ENCODE data around the gene MUC2. TPM values are rescaled to one million over a fixed set of nuclear protein-coding genes. Genes with fewer than 3 reads are reported as not detected.

Gene MUC2
- total and polyA plus RNA-seq, 10 of the 15 experiments (the other 5 are each of a cell fraction or from before 2014, with no cell fraction given): 0.23 TPM; not detected in 9

DNA sequence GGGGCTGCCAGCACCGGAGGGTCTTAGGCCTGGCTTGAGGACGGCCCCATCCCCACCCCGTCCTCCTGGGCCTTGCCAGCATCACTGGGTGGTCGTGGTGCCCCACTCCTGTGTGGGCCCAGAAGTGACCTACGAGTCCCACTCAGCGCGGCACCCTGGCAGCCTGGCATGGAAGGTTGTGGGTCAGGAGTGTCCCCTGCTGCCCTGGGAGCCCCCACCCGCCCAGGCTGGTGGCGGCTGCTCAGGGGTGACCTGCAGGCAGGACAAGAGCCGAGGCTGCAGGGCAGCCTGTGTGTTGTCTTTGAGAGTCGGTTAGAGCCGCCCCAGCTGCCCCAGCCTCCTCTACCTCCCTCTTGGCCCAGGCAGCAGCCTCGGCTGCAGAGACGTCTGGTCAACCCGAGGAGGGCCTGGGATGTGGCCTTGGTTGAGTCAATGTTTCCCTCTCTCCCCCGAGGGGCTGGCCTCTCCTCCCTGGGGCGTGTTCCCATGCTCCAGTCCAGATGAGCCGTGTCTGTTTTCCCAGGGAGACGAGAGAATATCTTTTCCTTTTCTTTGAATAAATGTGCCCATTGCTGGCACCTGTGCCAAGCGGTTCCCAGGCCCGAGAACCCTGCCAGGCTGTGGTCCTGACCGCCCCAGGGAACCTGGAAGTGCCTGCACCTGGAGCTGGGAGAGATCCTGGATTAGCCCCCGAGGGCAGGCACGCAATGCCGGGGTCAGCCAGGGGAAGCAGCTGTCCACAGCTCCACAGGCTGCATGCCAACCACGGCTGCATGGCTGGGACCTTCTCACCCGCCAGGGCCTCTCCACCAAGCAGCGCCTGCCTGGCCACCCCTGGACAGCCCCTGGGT is 47.4 kb downstream of the MUC2 start:
- no peak for FAIRE-seq
- no peak for TF ChIP-seq JUND (IDR thresholded peaks at IDR 0.05; ENCODE audit: low read depth, low read length)
- TF ChIP-seq TCF7 (IDR thresholded peaks at IDR 0.05; ENCODE audit: borderline replicate concordance): no peak
- TF ChIP-seq NFYA (IDR thresholded peaks at IDR 0.05; ENCODE audit: borderline replicate concordance, low read depth, low read length): no peak
- TF ChIP-seq EGR1 (IDR thresholded peaks at IDR 0.05; ENCODE audit: borderline replicate concordance in 1 of 2, low read depth in 2 of 2, low read length in 2 of 2): no peak
- no peak for TF ChIP-seq RB1 (IDR thresholded peaks at IDR 0.05; ENCODE audit: borderline replicate concordance)
- no peak for TF ChIP-seq WRNIP1 (IDR thresholded peaks at IDR 0.05; ENCODE audit: borderline replicate concordance, low read depth, low read length)
- no peak for TF ChIP-seq CTCF (IDR thresholded peaks at IDR 0.05 in 2 of 3, conservative IDR thresholded peaks at IDR 0.05 in 1 of 3; ENCODE audit: control insufficient read depth in 2 of 3, extremely low read depth in 1 of 3, insufficient read depth in 1 of 3, low read depth in 3 of 3, low read length in 3 of 3)
- no peak for TF ChIP-seq NR2F1 (conservative IDR thresholded peaks at IDR 0.05)
- TF ChIP-seq SRF (IDR thresholded peaks at IDR 0.05; ENCODE audit: low read depth in 2 of 2, low read length in 2 of 2): no peak
- TF ChIP-seq ZNF384 (IDR thresholded peaks at IDR 0.05; ENCODE audit: borderline replicate concordance, low read depth, low read length): no peak
- TF ChIP-seq SREBF1 (IDR thresholded peaks at IDR 0.05; ENCODE audit: low read length): no peak
- no peak for TF ChIP-seq ZBTB33 (IDR thresholded peaks at IDR 0.05)
- TF ChIP-seq ATF7 (IDR thresholded peaks at IDR 0.05; ENCODE audit: low read depth): no peak
- TF ChIP-seq RAD21 (IDR thresholded peaks at IDR 0.05; ENCODE audit: insufficient read depth, low read depth, low read length): no peak
- TF ChIP-seq NFXL1 (IDR thresholded peaks at IDR 0.05; ENCODE audit: borderline replicate concordance): no peak
- TF ChIP-seq, protein P1, sequence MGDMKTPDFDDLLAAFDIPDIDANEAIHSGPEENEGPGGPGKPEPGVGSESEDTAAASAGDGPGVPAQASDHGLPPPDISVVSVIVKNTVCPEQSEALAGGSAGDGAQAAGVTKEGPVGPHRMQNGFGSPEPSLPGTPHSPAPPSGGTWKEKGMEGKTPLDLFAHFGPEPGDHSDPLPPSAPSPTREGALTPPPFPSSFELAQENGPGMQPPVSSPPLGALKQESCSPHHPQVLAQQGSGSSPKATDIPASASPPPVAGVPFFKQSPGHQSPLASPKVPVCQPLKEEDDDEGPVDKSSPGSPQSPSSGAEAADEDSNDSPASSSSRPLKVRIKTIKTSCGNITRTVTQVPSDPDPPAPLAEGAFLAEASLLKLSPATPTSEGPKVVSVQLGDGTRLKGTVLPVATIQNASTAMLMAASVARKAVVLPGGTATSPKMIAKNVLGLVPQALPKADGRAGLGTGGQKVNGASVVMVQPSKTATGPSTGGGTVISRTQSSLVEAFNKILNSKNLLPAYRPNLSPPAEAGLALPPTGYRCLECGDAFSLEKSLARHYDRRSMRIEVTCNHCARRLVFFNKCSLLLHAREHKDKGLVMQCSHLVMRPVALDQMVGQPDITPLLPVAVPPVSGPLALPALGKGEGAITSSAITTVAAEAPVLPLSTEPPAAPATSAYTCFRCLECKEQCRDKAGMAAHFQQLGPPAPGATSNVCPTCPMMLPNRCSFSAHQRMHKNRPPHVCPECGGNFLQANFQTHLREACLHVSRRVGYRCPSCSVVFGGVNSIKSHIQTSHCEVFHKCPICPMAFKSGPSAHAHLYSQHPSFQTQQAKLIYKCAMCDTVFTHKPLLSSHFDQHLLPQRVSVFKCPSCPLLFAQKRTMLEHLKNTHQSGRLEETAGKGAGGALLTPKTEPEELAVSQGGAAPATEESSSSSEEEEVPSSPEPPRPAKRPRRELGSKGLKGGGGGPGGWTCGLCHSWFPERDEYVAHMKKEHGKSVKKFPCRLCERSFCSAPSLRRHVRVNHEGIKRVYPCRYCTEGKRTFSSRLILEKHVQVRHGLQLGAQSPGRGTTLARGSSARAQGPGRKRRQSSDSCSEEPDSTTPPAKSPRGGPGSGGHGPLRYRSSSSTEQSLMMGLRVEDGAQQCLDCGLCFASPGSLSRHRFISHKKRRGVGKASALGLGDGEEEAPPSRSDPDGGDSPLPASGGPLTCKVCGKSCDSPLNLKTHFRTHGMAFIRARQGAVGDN (IDR thresholded peaks at IDR 0.05): no peak

More for the DNA sequence above, 47.4 kb downstream of the MUC2 start:
- in situ Hi-C loops (cut with MboI) (no loop called here), intact Hi-C loops (cut with micrococcal nuclease; ENCODE audit: unreplicated experiment) (no loop called here)
- Histone ChIP-seq H3K4me1 (ENCODE audit: control insufficient read depth, insufficient read depth, low read length) (no peaks in the 10 kb centered on the region), H3K27me3 (replicated peaks in 1 of 2; ENCODE audit: control insufficient read depth in 2 of 2, insufficient read depth in 2 of 2, low read length in 1 of 2) (no peaks in the 10 kb centered on the region), H3K36me3 (ENCODE audit: control insufficient read depth in 2 of 2, insufficient read depth in 2 of 2, low read length in 1 of 2) (no peaks in the 10 kb centered on the region), H3K9ac (ENCODE audit: control insufficient read depth, insufficient read depth, low read length) (no peak overlapping the region), H4K20me1 (ENCODE audit: control insufficient read depth, insufficient read depth) (no peaks in the 10 kb centered on the region), H3K4me2 (ENCODE audit: control insufficient read depth, insufficient read depth) (no peak overlapping the region), H3K9me3 (replicated peaks; ENCODE audit: control insufficient read depth, insufficient read depth, low read length) (no peaks in the 10 kb centered on the region), H2AFZ (ENCODE audit: control insufficient read depth, low read depth, low read length) (no peak overlapping the region), H3K4me3 (no peak overlapping the region), H3K27ac (ENCODE audit: control insufficient read depth, insufficient read depth) (no peak overlapping the region), H3K79me2 (ENCODE audit: control insufficient read depth, insufficient read depth, low read length) (no peaks in the 10 kb centered on the region)
- no TSS peak for BruUV-seq (replicated peaks)
- ChIA-PET POLR2A (no interaction called here), CTCF (no interaction called here), SMC1A (ENCODE audit: uncharacterized antibody, unreplicated experiment) (no interaction called here), RAD21 (ENCODE audit: unreplicated experiment) (no interaction called here)
- ATAC-seq (no peak), DNase-seq (ENCODE audit: low read depth, low spot score) (no peak)
- WGBS (ENCODE audit: insufficient coverage, insufficient replicate concordance, low lambda C conversion rate, missing lambda C conversion rate): 20% methylated on average over 24 of the region's 28 CpGs
